A673 (cell line): Measurements from ENCODE around the gene PDE4B.

ENCODE experiments used
- EZH2 ChIP-seq: fragments of 200-600 bp; sonication (generic); IDR thresholded peaks from 2 replicates; pipeline ENCODE4 v1.6.1; 2017; ENCODE audit warnings: borderline replicate concordance, low read depth, mild to moderate bottlenecking, mixed read lengths, antibody characterized with exemption, low read length; ENCODE audit not compliant: poor library complexity, severe bottlenecking
- TF ChIP-seq, protein P1 (sequence below): fragments of 300-800, 200-600 bp; sonication (generic); conservative IDR thresholded peaks from 2 replicates; pipeline ENCODE4 v1.5.1; 2017; ENCODE audit warnings: low read depth, mild to moderate bottlenecking, antibody characterized with exemption, low read length, moderate library complexity, mixed read lengths

GRCh38 chr1:66250075-66250474 is 457.4 kb downstream of the PDE4B start:
- TF ChIP-seq, protein P1, sequence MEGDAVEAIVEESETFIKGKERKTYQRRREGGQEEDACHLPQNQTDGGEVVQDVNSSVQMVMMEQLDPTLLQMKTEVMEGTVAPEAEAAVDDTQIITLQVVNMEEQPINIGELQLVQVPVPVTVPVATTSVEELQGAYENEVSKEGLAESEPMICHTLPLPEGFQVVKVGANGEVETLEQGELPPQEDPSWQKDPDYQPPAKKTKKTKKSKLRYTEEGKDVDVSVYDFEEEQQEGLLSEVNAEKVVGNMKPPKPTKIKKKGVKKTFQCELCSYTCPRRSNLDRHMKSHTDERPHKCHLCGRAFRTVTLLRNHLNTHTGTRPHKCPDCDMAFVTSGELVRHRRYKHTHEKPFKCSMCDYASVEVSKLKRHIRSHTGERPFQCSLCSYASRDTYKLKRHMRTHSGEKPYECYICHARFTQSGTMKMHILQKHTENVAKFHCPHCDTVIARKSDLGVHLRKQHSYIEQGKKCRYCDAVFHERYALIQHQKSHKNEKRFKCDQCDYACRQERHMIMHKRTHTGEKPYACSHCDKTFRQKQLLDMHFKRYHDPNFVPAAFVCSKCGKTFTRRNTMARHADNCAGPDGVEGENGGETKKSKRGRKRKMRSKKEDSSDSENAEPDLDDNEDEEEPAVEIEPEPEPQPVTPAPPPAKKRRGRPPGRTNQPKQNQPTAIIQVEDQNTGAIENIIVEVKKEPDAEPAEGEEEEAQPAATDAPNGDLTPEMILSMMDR = no peak
- no peak for TF ChIP-seq EZH2
